Measurements from ENCODE around the gene ADPRM.

- TF ChIP-seq CTCF (IDR thresholded peaks at IDR 0.05; ENCODE audit: extremely low read depth in 1 of 2, insufficient read depth in 1 of 2, low read depth in 1 of 2, low read length in 2 of 2) (no peak), POLR2AphosphoS5 (IDR thresholded peaks at IDR 0.05; ENCODE audit: insufficient read depth, low read depth, low read length) (no peak)
Measured at GRCh38 chr17:10727192-10727591, 29.8 kb downstream of the ADPRM start.

Measured in endothelial cell of umbilical vein (primary cell).